BE2C (cell line): ENCODE results near the gene UGT1A5. TPM values are rescaled to one million over a fixed set of nuclear protein-coding genes. Genes with fewer than 3 reads are reported as not detected.

Experiments
- DNase-seq: peaks from one replicate; pipeline ENCODE4 v3.0.0-alpha.2; 2020
- H3K27me3 ChIP-seq: fragments of 250-450 bp; sonication (Bioruptor Pico); 2 replicates; pipeline ENCODE4 v1.5.1; 2020; ENCODE audit warnings: mild to moderate bottlenecking
- H3K36me3 ChIP-seq: fragments of 250-450 bp; sonication (Bioruptor Pico); 2 replicates; pipeline ENCODE4 v1.5.1; 2020; ENCODE audit warnings: mild to moderate bottlenecking
- H3K4me1 ChIP-seq: fragments of 250-450 bp; sonication (Bioruptor Pico); 2 replicates; pipeline ENCODE4 v1.5.1; 2020
- H3K4me3 ChIP-seq: 2 replicates; pipeline ENCODE4 v1.5.1; 2011; ENCODE audit warnings: low read depth, low read length
- H3K9me3 ChIP-seq: fragments of 250-450 bp; sonication (Bioruptor Pico); 2 replicates; pipeline ENCODE4 v1.5.1; 2020
- polyA plus RNA-seq: library from polyadenylated mRNA; unstranded; fragments of >200 nt; gene quantifications from one replicate; pipeline ENCODE4 v1.2.1, GENCODE V29; 2012; ENCODE audit warnings: low read depth, missing spikeins; ENCODE audit not compliant: insufficient read length, insufficient read depth
- TF ChIP-seq, protein P1 (sequence below): IDR thresholded peaks from 2 replicates; pipeline ENCODE4 v1.5.1; 2012; ENCODE audit warnings: mild to moderate bottlenecking, low read depth, low read length

The UGT1A5 gene
- polyA plus RNA-seq = not detected

- no peaks in the 10 kb centered on the region for H3K9me3 ChIP-seq
- H3K4me3 ChIP-seq = no peak within 1 kb of the TSS
- TF ChIP-seq, protein P1, sequence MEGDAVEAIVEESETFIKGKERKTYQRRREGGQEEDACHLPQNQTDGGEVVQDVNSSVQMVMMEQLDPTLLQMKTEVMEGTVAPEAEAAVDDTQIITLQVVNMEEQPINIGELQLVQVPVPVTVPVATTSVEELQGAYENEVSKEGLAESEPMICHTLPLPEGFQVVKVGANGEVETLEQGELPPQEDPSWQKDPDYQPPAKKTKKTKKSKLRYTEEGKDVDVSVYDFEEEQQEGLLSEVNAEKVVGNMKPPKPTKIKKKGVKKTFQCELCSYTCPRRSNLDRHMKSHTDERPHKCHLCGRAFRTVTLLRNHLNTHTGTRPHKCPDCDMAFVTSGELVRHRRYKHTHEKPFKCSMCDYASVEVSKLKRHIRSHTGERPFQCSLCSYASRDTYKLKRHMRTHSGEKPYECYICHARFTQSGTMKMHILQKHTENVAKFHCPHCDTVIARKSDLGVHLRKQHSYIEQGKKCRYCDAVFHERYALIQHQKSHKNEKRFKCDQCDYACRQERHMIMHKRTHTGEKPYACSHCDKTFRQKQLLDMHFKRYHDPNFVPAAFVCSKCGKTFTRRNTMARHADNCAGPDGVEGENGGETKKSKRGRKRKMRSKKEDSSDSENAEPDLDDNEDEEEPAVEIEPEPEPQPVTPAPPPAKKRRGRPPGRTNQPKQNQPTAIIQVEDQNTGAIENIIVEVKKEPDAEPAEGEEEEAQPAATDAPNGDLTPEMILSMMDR = no peak
- peaks cover 7% of the 10 kb centered on the region; the same call in 1 of the 2 replicates for H3K27me3 ChIP-seq
- H3K36me3 ChIP-seq = no peaks in the 10 kb centered on the region
- no peaks in the 10 kb centered on the region for H3K4me1 ChIP-seq
- DNase-seq = no peak
These were observed at the start of gene UGT1A5 for GRCh38 chr2:233712611-233713261. UGT1A5 (plus strand) TSS chr2:233712907; CDS start chr2:233712992, 85 bp downstream.

DNA sequence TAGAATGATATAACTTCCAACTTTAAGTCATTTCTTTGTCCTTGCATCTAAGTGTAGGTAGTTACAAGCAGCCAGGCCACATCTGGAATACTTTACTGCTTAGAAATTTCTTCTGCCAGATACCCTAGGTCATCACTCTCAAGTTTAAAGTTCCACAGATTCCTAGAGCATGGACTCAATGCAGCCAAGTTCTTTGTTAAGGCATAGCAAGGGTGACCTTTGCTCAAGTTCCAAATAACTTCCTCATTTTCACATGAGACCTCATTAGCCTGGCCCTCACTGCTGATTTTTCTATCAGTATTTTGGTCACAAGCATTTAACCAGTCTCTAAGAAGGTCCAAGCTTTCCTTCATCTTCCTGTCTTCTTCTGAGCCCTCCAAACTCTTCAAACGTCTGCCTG lies 48.8 kb upstream of the UGT1A5 start:
- TF ChIP-seq, protein P1 = no peak
- Histone ChIP-seq H3K36me3 (no peaks in the 10 kb centered on the region), H3K9me3 (no peaks in the 10 kb centered on the region; the same call in 1 of the 2 replicates), H3K27me3 (peaks cover 6% of the 10 kb centered on the region; the same call in 1 of the 2 replicates), H3K4me3 (no peak overlapping the region), H3K4me1 (no peaks in the 10 kb centered on the region)
- no peak for DNase-seq

- no peaks in the 10 kb centered on the region; the same call in 1 of the 2 replicates for H3K9me3 ChIP-seq
- H3K4me1 ChIP-seq = no peaks in the 10 kb centered on the region
- no peaks in the 10 kb centered on the region for H3K36me3 ChIP-seq
- no peak overlapping the region for H3K4me3 ChIP-seq
- DNase-seq = no peak
- H3K27me3 ChIP-seq = no peaks in the 10 kb centered on the region; the same call in 1 of the 2 replicates
- TF ChIP-seq, protein P1 = no peak
These were observed 44.0 kb upstream of the UGT1A5 start for GRCh38 chr2:233668605-233669260.

GRCh38 chr2:233671290-233672161 lies 41.2 kb upstream of the UGT1A5 start, which contains the start of gene UGT1A9:
UGT1A9 (plus strand) TSS chr2:233671898; CDS start chr2:233671935, 37 bp downstream.
- TF ChIP-seq, protein P1 = no peak
- Histone ChIP-seq H3K4me3 (no peak within 1 kb of the TSS), H3K9me3 (no peaks in the 10 kb centered on the region), H3K36me3 (no peaks in the 10 kb centered on the region), H3K27me3 (no peaks in the 10 kb centered on the region; the same call in 1 of the 2 replicates), H3K4me1 (no peaks in the 10 kb centered on the region)
- DNase-seq = no peak

- H3K9me3 ChIP-seq = no peaks in the 10 kb centered on the region
- no peak overlapping the region for H3K4me3 ChIP-seq
- H3K4me1 ChIP-seq = no peaks in the 10 kb centered on the region
- no peaks in the 10 kb centered on the region for H3K36me3 ChIP-seq
- no peaks in the 10 kb centered on the region; the same call in 1 of the 2 replicates for H3K27me3 ChIP-seq
- no peak for DNase-seq
- TF ChIP-seq, protein P1 = no peak
These were observed 39.8 kb upstream of the UGT1A5 start for GRCh38 chr2:233672886-233673285.
